Measurements from ENCODE around the gene TMEM250.

Gene TMEM250

GRCh38 chr9:136147890-136148714, 29.4 kb upstream of the TMEM250 start:
- DNase-seq (ENCODE audit: low spot score), result no peak
- no peak for FAIRE-seq

- FAIRE-seq (no peak), DNase-seq (ENCODE audit: low spot score) (no peak)
These were observed 28.6 kb upstream of the TMEM250 start for GRCh38 chr9:136147038-136147889.

- DNase-seq (ENCODE audit: low spot score), result no peak
- FAIRE-seq, result no peak
These were observed 27.7 kb upstream of the TMEM250 start for GRCh38 chr9:136146126-136147037.

GRCh38 chr9:136145580-136145979, 26.9 kb upstream of the TMEM250 start:
- FAIRE-seq, result no peak
- DNase-seq (ENCODE audit: low spot score), result no peak

- DNase-seq (ENCODE audit: low spot score) (no peak), FAIRE-seq (no peak)
These were observed 25.8 kb upstream of the TMEM250 start for GRCh38 chr9:136144450-136144849.

- no peak for FAIRE-seq
- no peak for DNase-seq (ENCODE audit: low spot score)
These were observed 24.7 kb upstream of the TMEM250 start for GRCh38 chr9:136143215-136144001.

- no peak for FAIRE-seq
These were observed 24.2 kb upstream of the TMEM250 start for GRCh38 chr9:136142859-136143214.

GRCh38 chr9:136142414-136142796, 23.7 kb upstream of the TMEM250 start:
- DNase-seq (ENCODE audit: low spot score) (no peak), FAIRE-seq (no peak)

More at GRCh38 chr9:136142859-136143214, 24.2 kb upstream of the TMEM250 start:
- no peak for DNase-seq (ENCODE audit: low spot score)

- no peak for FAIRE-seq
- no peak for DNase-seq (ENCODE audit: low spot score)
These were observed 23.2 kb upstream of the TMEM250 start for GRCh38 chr9:136141682-136142413.

GRCh38 chr9:136140966-136141365, 22.3 kb upstream of the TMEM250 start:
- DNase-seq (ENCODE audit: low spot score), result no peak
- no peak for FAIRE-seq

GRCh38 chr9:136140046-136140445, 21.4 kb upstream of the TMEM250 start:
- no peak for DNase-seq (ENCODE audit: low spot score)
- FAIRE-seq, result no peak

GRCh38 chr9:136138566-136138965, 19.9 kb upstream of the TMEM250 start:
- DNase-seq (ENCODE audit: low spot score), result no peak

GRCh38 chr9:136137321-136138265, 18.9 kb upstream of the TMEM250 start:
- FAIRE-seq (no peak), DNase-seq (ENCODE audit: low spot score) (peak; percentile 40)

More at GRCh38 chr9:136138566-136138965, 19.9 kb upstream of the TMEM250 start:
- FAIRE-seq, result no peak

GRCh38 chr9:136136127-136136925, 17.7 kb upstream of the TMEM250 start:
- DNase-seq (ENCODE audit: low spot score), result no peak
- FAIRE-seq, result no peak

- FAIRE-seq (no peak), DNase-seq (ENCODE audit: low spot score) (peak; percentile 55)
These were observed 16.9 kb upstream of the TMEM250 start for GRCh38 chr9:136135326-136136126.

GRCh38 chr9:136133959-136134484, 15.3 kb upstream of the TMEM250 start:
- DNase-seq (ENCODE audit: low spot score) (no peak), FAIRE-seq (no peak)
